NT2/D1 (cell line): ENCODE results near the gene PCSK6.
"Not testable (repeated sequence)": the region's sequence is repeated elsewhere in the genome, so short reads cannot be mapped to it uniquely, and the experiment has no call there.

Experiments used
- DNase-seq: peaks from one replicate; pipeline ENCODE4 v3.0.0-alpha.2; 2011; ENCODE audit warnings: low read depth, low spot score
- H3K27me3 ChIP-seq: 2 replicates; pipeline ENCODE4 v1.6.0; 2011; ENCODE audit warnings: mild to moderate bottlenecking; ENCODE audit not compliant: insufficient read length, insufficient read depth
- H3K36me3 ChIP-seq: 2 replicates; pipeline ENCODE4 v1.6.1; 2011; ENCODE audit warnings: mild to moderate bottlenecking, low read length, mixed read lengths; ENCODE audit not compliant: insufficient read depth, insufficient read length
- H3K4me1 ChIP-seq: 2 replicates; pipeline ENCODE4 v1.5.1; 2011; ENCODE audit not compliant: insufficient read depth, insufficient read length
- H3K4me3 ChIP-seq: 2 replicates; pipeline ENCODE4 v1.5.1; 2011; ENCODE audit warnings: low read depth; ENCODE audit not compliant: insufficient read length
- H3K9ac ChIP-seq: 2 replicates; pipeline ENCODE4 v1.6.0; 2011; ENCODE audit warnings: low read depth; ENCODE audit not compliant: insufficient read length
- H3K9me3 ChIP-seq: 2 replicates; pipeline ENCODE4 v1.5.1; 2011; ENCODE audit warnings: mild to moderate bottlenecking, low read length; ENCODE audit not compliant: insufficient read depth
- SUZ12 ChIP-seq: IDR thresholded peaks from 2 replicates; pipeline ENCODE4 v1.6.1; 2011; ENCODE audit not compliant: insufficient read length, insufficient read depth; ENCODE audit errors: extremely low read depth
- YY1 ChIP-seq: IDR thresholded peaks from 2 replicates; pipeline ENCODE4 v1.6.1; 2011; ENCODE audit not compliant: insufficient read length, insufficient read depth
- ZNF274 ChIP-seq: IDR thresholded peaks from 2 replicates; pipeline ENCODE4 v1.6.1; 2011; ENCODE audit warnings: mild to moderate bottlenecking, low read depth, low read length

PCSK6 gene

DNA sequence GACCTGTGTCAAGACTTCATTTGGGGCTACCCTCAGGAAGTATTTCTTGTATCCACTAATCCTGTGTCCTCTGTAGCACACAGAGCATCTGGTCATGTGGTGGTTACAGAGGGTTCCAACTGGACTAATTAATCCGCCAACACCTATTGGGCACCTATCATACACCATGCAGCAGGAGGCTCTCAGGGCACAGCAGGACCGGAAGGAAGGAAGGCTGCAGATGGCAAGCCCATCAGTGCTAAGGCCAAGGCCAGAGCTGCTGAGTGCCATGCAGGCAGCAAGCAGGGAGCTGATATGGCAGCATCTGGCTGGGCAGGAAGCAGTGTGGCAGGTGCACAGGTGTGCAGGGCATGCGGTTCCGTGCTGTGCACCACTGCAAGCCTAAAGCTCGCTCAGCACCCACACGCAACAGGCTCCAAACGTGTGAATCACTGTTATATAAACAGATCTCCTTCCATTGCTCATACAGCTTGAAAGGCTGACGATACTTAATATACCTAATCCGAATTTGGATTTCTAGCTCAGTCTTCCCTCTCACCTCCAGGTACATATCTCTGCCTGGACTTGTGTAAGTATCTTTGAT is 130.1 kb downstream of the PCSK6 start:
- DNase-seq = no peak

GRCh38 chr15:101358895-101359294 is 130.6 kb downstream of the PCSK6 start:
- peaks cover 3% of the 10 kb centered on the region for H3K36me3 ChIP-seq
- no peaks in the 10 kb centered on the region for H3K27me3 ChIP-seq
- H3K4me3 ChIP-seq = no peak overlapping the region
- no peak overlapping the region for H3K9ac ChIP-seq
- no peak for DNase-seq
- H3K9me3 ChIP-seq = no peaks in the 10 kb centered on the region
- TF ChIP-seq SUZ12 (no peak), YY1 (no peak)
- peaks cover 4% of the 10 kb centered on the region for H3K4me1 ChIP-seq

More for the DNA sequence above, 130.1 kb downstream of the PCSK6 start:
- H3K9me3 ChIP-seq = 0 out of 2 replicates have a peak, but pooled peaks cover under 1% of the 10 kb centered on the region
- no peak overlapping the region for H3K9ac ChIP-seq
- no peak for TF ChIP-seq SUZ12
- TF ChIP-seq YY1 = no peak
- TF ChIP-seq ZNF274 = no peak
- H3K27me3 ChIP-seq = no peaks in the 10 kb centered on the region
- no peak overlapping the region for H3K4me3 ChIP-seq
- H3K36me3 ChIP-seq = peaks cover 3% of the 10 kb centered on the region
- peaks cover 4% of the 10 kb centered on the region for H3K4me1 ChIP-seq

GRCh38 chr15:101357885-101358284 is 131.6 kb downstream of the PCSK6 start:
- Histone ChIP-seq H3K9ac (no peak overlapping the region), H3K9me3 (0 out of 2 replicates have a peak, but pooled peaks cover 3% of the 10 kb centered on the region), H3K4me3 (no peak overlapping the region), H3K27me3 (no peaks in the 10 kb centered on the region), H3K36me3 (peaks cover 3% of the 10 kb centered on the region), H3K4me1 (peaks cover 4% of the 10 kb centered on the region)
- no peak for DNase-seq
- TF ChIP-seq SUZ12 (no peak), ZNF274 (no peak)

DNA sequence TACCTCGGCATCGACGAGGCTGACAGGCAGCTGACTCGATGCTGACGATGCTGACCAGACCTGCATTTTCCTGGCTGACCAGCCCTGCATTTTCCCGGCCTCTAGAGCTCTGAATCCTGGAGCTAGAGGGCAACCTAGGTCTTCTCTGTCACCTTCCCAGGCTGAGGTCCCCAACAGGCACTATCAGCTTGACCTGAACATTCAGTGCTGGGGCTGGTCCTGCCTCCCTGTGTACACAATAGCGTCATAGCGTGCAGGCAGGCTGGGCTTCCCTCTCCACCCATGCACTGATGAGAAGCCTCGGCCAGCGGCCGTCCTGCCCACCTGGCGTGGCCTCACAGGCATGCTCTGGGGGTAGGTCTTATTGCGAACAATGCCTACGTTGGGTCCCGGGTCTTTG is 132.2 kb downstream of the PCSK6 start:
- Histone ChIP-seq H3K4me1 (peaks cover 4% of the 10 kb centered on the region), H3K36me3 (peaks cover 3% of the 10 kb centered on the region), H3K4me3 (no peak overlapping the region), H3K9me3 (0 out of 2 replicates have a peak, but pooled peaks cover 3% of the 10 kb centered on the region), H3K9ac (no peak overlapping the region), H3K27me3 (no peaks in the 10 kb centered on the region)
- DNase-seq = no peak
- no peak for TF ChIP-seq SUZ12
- no peak for TF ChIP-seq ZNF274
- TF ChIP-seq YY1 = no peak

GRCh38 chr15:101356512-101357172 is 132.9 kb downstream of the PCSK6 start:
- not testable (repeated sequence) for H3K27me3 ChIP-seq, H3K36me3 ChIP-seq, H3K9me3 ChIP-seq, H3K9ac ChIP-seq, DNase-seq, H3K4me3 ChIP-seq, H3K4me1 ChIP-seq

DNA sequence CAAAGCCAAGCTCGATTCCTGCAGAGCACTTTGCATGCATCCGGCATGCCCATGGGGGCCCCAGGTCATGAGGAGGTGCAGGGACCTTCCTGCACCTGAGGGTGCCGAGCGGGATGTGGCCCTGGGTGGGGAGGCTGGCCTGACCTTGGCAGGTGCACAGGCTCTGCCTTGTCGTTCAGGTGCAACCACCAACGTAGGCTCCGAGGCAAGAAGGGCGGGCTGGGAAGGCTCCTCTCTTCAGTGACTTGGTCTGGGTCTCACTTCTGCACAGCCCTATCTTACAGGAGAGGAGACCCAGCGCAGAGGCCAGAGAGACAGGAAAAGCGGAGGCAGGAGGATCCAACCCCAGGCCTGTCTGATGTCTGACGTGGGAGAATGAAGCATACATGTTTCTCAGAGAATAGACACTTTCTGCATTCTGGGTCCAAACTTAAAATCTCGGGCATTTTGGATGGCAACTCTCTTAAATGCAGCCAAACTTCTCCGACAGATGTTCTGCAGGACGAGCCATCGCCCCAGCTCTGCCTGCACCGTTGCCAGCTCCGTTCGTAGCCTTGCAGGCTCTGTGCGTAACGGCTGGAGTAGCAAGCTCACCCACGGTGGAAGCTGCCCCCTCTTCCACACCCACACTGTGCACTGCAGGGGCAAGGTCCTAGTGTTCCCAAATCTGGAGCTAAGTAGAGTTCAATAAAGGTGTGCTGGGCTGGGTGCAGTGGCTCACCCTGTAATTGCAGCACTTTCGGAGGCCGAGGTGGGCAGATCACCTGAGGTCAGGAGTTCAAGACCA is 133.6 kb downstream of the PCSK6 start:
- H3K9ac ChIP-seq = no peak overlapping the region
- 0 out of 2 replicates have a peak, but pooled peaks cover 3% of the 10 kb centered on the region for H3K9me3 ChIP-seq
- TF ChIP-seq ZNF274 (no peak), SUZ12 (no peak), YY1 (no peak)
- H3K36me3 ChIP-seq = peaks cover 3% of the 10 kb centered on the region
- peaks cover 4% of the 10 kb centered on the region for H3K4me1 ChIP-seq
- no peaks in the 10 kb centered on the region for H3K27me3 ChIP-seq
- DNase-seq = no peak
- no peak overlapping the region for H3K4me3 ChIP-seq

DNA sequence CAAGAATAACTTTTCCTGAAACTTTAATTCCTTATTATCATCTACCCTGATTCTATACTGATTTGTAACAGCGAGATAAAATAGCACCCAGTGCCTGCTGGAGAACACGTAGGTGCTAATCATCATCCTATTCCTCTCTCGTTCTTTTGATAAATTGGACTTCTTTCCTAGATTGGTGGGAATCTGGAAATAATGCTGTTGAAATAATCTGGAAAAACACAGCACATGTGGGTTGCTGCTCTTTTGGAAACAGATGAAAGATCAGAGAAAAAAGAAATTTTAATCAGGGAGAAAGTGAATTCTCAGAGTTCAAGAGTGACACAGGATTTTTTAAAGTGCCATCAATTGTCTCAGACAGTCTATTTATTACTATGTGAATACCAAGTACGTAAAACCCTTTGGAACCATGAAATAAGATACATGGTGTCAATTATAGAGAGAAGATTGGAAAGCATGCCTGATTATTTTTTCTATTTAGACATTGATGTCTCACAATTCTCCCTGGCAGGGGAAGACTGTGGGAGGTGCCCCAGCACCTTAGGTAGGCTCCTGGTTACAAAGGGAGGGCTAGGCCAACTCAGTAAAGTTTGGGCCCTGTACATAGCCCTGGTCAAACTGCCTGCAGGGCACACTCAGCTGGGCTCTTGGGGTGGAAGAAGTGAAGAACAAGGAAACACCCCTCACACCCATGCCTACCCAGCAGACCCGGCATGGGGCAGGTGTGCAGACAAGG is 134.4 kb downstream of the PCSK6 start:
- H3K9me3 ChIP-seq = 0 out of 2 replicates have a peak, but pooled peaks cover 3% of the 10 kb centered on the region
- peaks cover 6% of the 10 kb centered on the region for H3K4me1 ChIP-seq
- peaks cover 3% of the 10 kb centered on the region for H3K36me3 ChIP-seq
- TF ChIP-seq ZNF274 = no peak
- TF ChIP-seq YY1 = no peak
- TF ChIP-seq SUZ12 = no peak
- no peak overlapping the region for H3K4me3 ChIP-seq
- DNase-seq = no peak
- no peaks in the 10 kb centered on the region for H3K27me3 ChIP-seq
- H3K9ac ChIP-seq = no peak overlapping the region
